ENCODE data around the gene RBM23. TPM values are rescaled to one million over a fixed set of nuclear protein-coding genes. Genes with fewer than 3 reads are reported as not detected.
"Not testable (repeated sequence)": the region's sequence is repeated elsewhere in the genome, so short reads cannot be mapped to it uniquely, and the experiment has no call there.

Gene RBM23
- total RNA-seq, 1 experiment from 2014 or later, result 78.9 TPM

DNA sequence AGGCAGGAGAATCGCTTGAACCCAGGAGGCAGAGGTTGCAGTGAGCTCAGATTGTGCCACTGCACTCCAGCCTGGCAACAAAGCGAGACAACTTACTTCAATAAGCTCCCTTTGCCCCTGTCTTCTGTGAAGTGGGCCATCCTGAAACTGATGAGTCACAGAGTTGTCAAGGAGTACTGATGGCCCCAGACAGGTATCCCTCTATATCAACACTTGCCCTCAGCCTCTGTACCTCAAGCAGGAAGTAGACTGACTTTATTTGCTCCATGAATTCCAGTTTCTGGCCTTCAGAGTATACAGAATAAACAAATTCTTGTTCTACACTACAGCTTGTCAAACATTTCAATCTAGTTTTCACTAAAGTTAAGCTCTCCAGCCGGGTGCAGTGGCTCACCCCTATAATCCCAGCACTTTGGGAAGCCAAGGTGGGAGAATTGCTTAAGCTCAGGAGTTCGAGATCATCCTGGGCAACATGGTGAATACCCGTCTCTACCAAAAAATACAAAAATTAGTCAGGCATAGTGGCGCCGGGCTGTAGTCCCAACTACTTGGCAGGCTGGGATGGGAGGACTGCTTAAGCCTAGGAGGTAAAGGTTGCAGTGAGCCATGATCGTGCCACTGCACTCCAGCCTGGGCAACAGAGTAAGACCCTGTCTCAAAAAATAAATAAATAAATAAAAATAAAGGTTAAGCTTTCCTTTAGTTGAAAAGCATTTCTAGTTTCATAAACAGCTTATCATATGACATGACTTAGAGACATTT lies 63.8 kb downstream of the RBM23 start:
- Histone ChIP-seq H3K79me2 (ENCODE audit: low read length) (no peaks in the 10 kb centered on the region), H3K4me1 (ENCODE audit: insufficient read depth, low read length) (peaks cover 37% of the 10 kb centered on the region), H4K20me1 (ENCODE audit: low read length) (no peaks in the 10 kb centered on the region), H3K27me3 (ENCODE audit: low read length) (no peaks in the 10 kb centered on the region), H3K4me2 (ENCODE audit: low read length) (no peak overlapping the region), H3K4me3 (ENCODE audit: low read length) (no peak overlapping the region), H3F3A (ENCODE audit: low read length, unreplicated experiment) (no peaks in the 10 kb centered on the region), H3K27ac (ENCODE audit: low read length) (no peak overlapping the region), H3K9me2 (replicated peaks; ENCODE audit: low read length) (no peaks in the 10 kb centered on the region), H2AFZ (ENCODE audit: low read length) (no peak overlapping the region), H3K9ac (ENCODE audit: low read length) (no peak overlapping the region), H3K36me3 (ENCODE audit: low read depth, low read length) (no peaks in the 10 kb centered on the region), H3K9me3 (ENCODE audit: low read length) (no peaks in the 10 kb centered on the region)
- intact Hi-C loops (cut with micrococcal nuclease), result loop anchor here (5.0 to 10.0 kb wide), 2 partner anchors 283 to 460 kb away; no protein-coding TSS in a partner anchor
- POLR2A ChIA-PET (ENCODE audit: unreplicated experiment), result interaction anchor here (0.6 kb wide), 1 partner anchor 266 kb away, joined by 3 read pairs; no protein-coding TSS in a partner anchor
- ATAC-seq (no peak), DNase-seq (peak; percentile 52)
- CTCF ChIA-PET, result interaction anchor here (0.5 to 1.2 kb wide), 5 partner anchors 16 to 1453 kb away, joined by 3 to 5 read pairs (median 3); partner anchors contain the start of genes CIDEB and LRP10
- no TSS peak for BruUV-seq (replicated peaks)
- TF ChIP-seq, protein P1, sequence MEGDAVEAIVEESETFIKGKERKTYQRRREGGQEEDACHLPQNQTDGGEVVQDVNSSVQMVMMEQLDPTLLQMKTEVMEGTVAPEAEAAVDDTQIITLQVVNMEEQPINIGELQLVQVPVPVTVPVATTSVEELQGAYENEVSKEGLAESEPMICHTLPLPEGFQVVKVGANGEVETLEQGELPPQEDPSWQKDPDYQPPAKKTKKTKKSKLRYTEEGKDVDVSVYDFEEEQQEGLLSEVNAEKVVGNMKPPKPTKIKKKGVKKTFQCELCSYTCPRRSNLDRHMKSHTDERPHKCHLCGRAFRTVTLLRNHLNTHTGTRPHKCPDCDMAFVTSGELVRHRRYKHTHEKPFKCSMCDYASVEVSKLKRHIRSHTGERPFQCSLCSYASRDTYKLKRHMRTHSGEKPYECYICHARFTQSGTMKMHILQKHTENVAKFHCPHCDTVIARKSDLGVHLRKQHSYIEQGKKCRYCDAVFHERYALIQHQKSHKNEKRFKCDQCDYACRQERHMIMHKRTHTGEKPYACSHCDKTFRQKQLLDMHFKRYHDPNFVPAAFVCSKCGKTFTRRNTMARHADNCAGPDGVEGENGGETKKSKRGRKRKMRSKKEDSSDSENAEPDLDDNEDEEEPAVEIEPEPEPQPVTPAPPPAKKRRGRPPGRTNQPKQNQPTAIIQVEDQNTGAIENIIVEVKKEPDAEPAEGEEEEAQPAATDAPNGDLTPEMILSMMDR (conservative IDR thresholded peaks at IDR 0.05; ENCODE audit: low read depth, low read length), result no peak
- no peak for TF ChIP-seq EZH2 (IDR thresholded peaks at IDR 0.05; ENCODE audit: low read length, unreplicated experiment)

DNA sequence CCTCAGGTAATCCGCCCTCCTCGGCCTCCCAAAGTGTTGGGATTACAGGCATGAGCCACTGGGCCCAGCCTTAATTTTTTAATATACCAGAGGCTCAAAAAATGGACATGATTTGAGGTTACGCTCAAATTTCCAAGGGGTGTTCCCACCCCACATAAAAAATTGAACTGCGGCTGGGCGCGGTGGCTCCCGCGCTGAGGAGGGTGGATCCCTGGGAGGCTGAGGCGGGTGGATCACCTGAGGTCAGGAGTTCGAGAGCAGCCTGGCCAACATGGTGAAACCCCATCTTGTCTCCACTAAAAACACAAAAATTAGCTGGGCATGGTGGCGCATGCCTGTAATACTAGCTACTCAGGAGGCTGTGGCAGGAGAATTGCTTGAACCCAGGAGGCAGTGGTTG lies 64.7 kb downstream of the RBM23 start:
- H4K20me1 ChIP-seq (ENCODE audit: low read length); H2AFZ ChIP-seq (ENCODE audit: low read length); BruUV-seq (replicated peaks); H3K4me2 ChIP-seq (ENCODE audit: low read length); H3K9me3 ChIP-seq (ENCODE audit: low read length); H3K9me2 ChIP-seq (replicated peaks; ENCODE audit: low read length); H3K4me3 ChIP-seq (ENCODE audit: low read length); DNase-seq; H3K27me3 ChIP-seq (ENCODE audit: low read length); ATAC-seq; H3K9ac ChIP-seq (ENCODE audit: low read length); H3K27ac ChIP-seq (ENCODE audit: low read length); H3K79me2 ChIP-seq (ENCODE audit: low read length); H3K36me3 ChIP-seq (ENCODE audit: low read depth, low read length); H3F3A ChIP-seq (ENCODE audit: low read length, unreplicated experiment): not testable (repeated sequence)
- CTCF ChIA-PET, result interaction anchor here (0.5 kb wide), 1 partner anchor 76 kb away, joined by 3 read pairs; no protein-coding TSS in a partner anchor
- H3K4me1 ChIP-seq (ENCODE audit: insufficient read depth, low read length), result peaks cover 40% of the 10 kb centered on the region
- intact Hi-C loops (cut with micrococcal nuclease), result loop anchor here (5.0 to 10.0 kb wide), 2 partner anchors 282 to 459 kb away; no protein-coding TSS in a partner anchor
- POLR2A ChIA-PET (ENCODE audit: unreplicated experiment), result interaction anchor here (0.6 kb wide), 1 partner anchor 265 kb away, joined by 3 read pairs; no protein-coding TSS in a partner anchor

DNA sequence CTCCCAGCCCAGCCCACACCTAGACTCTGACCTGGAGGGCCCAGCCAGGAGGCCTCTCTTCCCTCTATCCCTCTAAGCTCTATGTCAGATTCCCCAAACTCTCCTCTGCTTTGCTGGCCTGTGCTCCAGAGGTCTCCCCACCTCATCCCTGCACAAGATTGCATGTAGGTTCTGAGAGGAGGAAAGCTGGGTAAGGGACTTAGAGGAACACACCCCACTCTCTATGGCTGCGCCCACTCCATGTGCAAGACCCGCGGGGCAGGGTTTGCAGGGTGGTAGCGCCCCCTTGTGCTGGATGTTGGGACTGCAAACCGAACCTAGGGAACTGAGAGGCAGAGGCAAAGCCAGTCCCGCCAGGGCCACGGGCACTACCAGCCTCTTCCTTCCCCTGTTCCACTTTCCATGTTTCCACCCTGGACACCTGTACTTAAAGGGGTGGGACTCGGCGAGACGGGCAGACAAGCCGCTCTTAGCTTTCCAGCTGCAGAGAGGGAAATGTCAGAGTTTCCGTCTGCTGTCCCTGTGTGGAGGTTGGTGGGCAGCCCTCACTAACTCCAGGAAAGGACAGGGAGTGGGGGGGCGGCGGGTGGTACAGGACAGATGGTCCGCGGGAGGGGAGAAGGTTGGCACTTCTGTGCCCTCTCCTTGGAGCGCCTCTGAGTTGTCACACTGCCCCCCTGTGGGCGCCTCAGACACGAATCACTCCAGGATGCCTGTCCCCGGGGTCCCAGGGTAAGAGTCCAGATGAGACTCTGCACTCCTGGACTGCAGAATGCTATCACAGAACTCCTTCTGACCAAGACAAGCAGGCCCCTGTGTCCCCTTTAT lies 65.8 kb downstream of the RBM23 start:
- TF ChIP-seq, protein P1 (conservative IDR thresholded peaks at IDR 0.05; ENCODE audit: low read depth, low read length), result peak; percentile 94
- TF ChIP-seq EZH2 (IDR thresholded peaks at IDR 0.05; ENCODE audit: low read length, unreplicated experiment) (no peak), EZH2phosphoT487 (IDR thresholded peaks at IDR 0.05; ENCODE audit: borderline replicate concordance, low read length) (no peak)
- ChIA-PET POLR2A (ENCODE audit: unreplicated experiment) (no interaction called here), CTCF (interaction anchor here (0.7 to 3.5 kb wide), 6 partner anchors 18 to 71 kb away, joined by 3 to 37 read pairs (median 4); no protein-coding TSS in a partner anchor)
- Histone ChIP-seq H3K27ac (ENCODE audit: low read length) (peak overlapping the region; percentile 97), H3F3A (ENCODE audit: low read length, unreplicated experiment) (no peaks in the 10 kb centered on the region), H2AFZ (ENCODE audit: low read length) (peak overlapping the region; percentile 90), H3K36me3 (ENCODE audit: low read depth, low read length) (no peaks in the 10 kb centered on the region), H3K4me3 (ENCODE audit: low read length) (peak overlapping the region; percentile 68), H3K4me2 (ENCODE audit: low read length) (peak overlapping the region; percentile 89), H3K4me1 (ENCODE audit: insufficient read depth, low read length) (peaks cover 40% of the 10 kb centered on the region), H3K27me3 (ENCODE audit: low read length) (no peaks in the 10 kb centered on the region), H4K20me1 (ENCODE audit: low read length) (no peaks in the 10 kb centered on the region), H3K9me3 (ENCODE audit: low read length) (no peaks in the 10 kb centered on the region), H3K9ac (ENCODE audit: low read length) (peak overlapping the region; percentile 74), H3K79me2 (ENCODE audit: low read length) (no peaks in the 10 kb centered on the region), H3K9me2 (replicated peaks; ENCODE audit: low read length) (no peaks in the 10 kb centered on the region)
- DNase-seq, result peak; percentile 93
- ATAC-seq, result peak; percentile 68
- BruUV-seq (replicated peaks), result no TSS peak
- intact Hi-C loops (cut with micrococcal nuclease), result loop anchor here (1.0 to 10.0 kb wide), 7 partner anchors 18 to 458 kb away; partner anchors contain the start of gene LRP10

All from PC-3 (cell line).